HG03575 (cell line): ENCODE measurements around the gene KRTAP4-2.
"Not testable (repeated sequence)": the region's sequence is repeated elsewhere in the genome, so short reads cannot be mapped to it uniquely, and the experiment has no call there.

Experiments
- ATAC-seq: cut with Tn5 transposase; IDR thresholded peaks from one replicate; pipeline ENCODE4 v1.9.1; 2021; ENCODE audit not compliant: unreplicated experiment, insufficient number of reproducible peaks, low FRiP score; ENCODE audit errors: extremely low read depth

Gene KRTAP4-2

DNA sequence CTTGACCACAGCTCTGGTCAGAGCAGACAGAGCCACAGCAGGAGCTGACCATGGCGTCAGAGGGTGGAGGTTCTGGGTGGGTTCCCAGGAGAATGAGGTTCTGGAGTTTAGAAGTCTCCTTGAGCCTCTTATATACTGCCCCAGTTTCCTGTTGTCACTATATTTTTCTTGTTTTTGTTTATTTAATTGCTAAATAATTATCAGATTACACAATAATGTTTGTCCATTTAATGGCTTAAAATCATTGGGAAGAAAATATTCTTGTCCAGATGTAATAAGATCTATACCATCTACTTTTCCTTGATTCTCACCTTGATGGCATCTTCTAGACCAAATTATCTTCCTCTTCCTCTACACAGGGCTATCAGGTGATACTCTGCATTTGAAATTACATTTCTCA lies 9.9 kb downstream of the KRTAP4-2 start, which contains the start of gene KRTAP4-3:
TSS of gene KRTAP4-3 (minus strand) at position 101 of the 400 bp plus-strand sequence. CDS start at position 52, 49 bp downstream.
- ATAC-seq = no peak

DNA sequence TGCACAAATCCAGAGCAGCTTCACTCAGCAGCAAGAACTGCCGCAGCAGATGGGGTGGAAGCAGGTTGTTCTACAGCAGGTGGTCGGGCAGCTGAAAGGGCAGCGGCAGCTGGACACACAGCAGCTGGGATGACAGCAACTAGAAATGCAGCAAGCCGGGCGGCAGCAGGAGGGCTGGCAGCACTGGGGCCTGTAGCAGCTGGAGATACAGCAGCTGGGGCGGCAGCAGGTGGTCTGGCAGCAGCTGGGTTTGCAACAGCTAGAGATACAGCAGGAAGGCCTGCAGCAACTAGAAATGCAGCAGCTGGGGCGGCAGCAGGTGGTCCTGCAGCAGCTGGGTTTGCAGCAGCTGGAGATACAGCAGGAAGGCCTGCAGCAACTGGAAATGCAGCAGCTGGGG lies 10.5 kb downstream of the KRTAP4-2 start:
- no peak for ATAC-seq

DNA sequence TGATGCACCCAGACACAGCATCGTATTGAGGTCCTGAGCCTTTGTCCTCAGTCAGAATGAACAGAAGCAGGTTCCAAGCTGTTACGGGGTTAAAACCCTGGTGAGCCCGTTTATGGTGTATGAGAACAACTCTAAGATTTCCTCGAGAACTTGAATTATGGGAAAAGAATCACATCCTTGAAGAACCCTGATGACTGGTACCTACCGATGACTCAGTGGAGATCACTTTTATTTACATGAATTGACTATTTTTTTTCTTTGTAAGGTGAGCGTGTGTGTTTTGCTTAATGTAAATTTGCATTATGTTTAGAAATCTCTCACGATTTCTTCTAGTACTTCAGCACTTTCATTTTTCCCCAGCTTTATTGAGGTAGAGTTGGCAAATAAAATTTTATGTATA lies 14.2 kb downstream of the KRTAP4-2 start:
- no peak for ATAC-seq

DNA sequence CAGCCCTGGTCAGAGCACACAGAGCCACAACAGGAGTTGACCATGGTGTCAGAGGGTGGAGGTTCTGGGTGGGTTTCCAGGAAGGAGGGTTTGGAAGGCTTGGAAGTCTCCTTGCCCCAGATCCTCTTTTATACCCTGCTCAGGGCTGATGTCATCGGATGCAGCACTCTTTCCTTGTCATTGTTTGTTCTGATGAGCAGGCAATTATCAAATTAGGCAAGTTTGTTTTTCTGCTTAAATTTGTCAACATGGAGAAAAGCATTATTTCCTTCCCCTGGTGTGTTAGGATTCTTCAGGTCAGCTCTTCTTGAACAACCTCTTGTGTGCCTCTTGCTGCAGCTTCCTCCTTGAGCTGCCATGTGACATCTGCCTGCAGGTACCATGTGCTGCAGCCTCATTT lies 17.4 kb downstream of the KRTAP4-2 start, which contains the start of gene KRTAP4-4:
TSS of gene KRTAP4-4 (minus strand) at position 101 of the 400 bp plus-strand sequence. CDS start at position 44, 57 bp downstream.
- no peak for ATAC-seq

DNA sequence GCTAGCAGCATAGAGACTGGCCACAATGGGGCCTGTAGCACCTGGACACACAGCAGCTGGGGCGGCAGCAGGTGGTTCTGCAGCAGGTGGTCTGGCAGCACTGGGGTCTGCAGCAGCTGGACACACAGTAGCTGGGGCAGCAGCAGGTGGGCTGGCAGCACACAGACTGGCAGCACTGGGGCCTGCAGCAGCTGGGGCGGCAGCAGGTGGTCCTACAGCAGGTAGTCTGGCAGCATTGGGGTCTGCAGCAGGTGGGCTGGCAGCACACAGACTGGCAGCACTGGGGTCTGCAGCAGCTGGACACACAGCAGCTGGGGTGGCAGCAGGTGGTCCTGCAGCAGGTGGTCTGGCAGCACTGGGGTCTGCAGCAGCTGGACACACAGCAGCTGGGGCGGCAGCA lies 17.8 kb downstream of the KRTAP4-2 start:
- not testable (repeated sequence) for ATAC-seq

DNA sequence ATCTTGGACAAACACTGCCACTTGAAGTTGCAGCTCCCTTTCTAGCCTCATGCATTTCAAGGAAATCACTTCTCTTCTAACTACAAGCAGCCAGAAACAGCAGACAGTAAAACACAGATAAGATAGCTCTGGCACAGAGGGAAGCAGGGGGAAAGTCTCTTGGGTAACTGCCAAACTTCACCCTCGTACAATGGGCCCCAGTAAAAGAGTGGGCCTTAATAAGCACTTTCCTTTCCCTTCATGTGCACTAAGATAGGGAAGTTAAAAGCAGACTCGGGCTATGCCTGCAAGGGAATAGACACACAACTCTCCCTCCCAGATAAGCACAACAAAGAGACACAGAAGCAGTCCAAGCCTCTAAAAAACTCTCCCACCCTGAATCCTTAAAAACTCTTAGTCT lies 24.2 kb downstream of the KRTAP4-2 start:
- no peak for ATAC-seq

DNA sequence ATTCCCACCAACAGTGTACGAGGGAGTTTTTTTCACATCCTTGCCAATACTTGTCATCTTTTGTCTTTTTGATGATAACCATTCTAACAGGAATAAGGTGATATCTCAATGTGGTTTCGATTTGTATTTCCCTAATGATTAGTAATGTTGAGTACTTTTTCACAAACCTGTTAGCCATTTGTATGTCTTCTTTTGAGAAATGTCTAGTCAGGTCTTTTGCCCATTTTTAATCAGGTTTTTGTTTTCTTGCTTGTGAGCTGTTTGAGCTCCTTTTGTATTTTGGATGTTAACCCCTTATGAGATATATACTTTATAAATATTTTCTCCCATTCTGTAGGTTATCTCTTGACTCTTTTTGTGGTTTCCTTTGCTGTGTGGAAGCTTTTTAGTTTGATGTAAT lies 26.5 kb downstream of the KRTAP4-2 start:
- ATAC-seq = no peak

DNA sequence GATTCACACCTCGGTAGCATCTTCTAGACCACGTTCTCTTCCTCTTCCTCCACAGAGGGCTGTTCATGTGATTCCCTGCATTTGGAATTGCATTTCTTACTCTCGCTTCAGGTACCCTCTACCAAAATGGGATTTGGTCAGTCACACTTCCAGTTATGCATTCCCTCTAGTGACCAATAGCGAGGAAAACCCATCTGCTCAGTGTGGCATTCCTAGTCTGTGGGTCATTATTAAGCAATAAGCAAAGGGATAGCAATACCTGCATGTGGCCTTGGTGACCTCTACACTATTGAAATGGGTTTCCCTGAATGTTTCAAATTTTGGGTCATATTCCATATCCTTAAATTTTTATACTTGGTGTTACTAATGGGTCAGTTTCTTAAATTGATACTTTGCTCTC lies 28.0 kb downstream of the KRTAP4-2 start:
- ATAC-seq = no peak

DNA sequence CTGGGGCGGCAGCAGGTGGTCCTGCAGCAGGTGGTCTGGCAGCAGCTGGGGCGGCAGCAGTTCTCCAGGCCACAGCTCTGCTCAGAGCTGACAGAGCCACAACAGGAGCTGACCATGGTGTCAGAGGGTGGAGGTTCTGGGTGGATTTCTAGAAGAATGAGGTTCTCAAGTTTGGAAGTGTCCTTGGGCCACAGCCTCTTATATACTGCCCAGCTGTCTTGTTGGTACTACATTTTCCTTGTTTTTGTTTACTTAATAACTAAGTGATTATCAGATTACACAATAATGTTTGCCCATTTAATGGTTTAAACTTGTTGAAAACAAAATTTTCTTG lies 28.4 kb downstream of the KRTAP4-2 start, which contains the start of gene KRTAP4-5:
TSS of gene KRTAP4-5 (minus strand) at position 174 of the 334 bp plus-strand sequence. CDS start at position 116, 58 bp downstream.
- no peak for ATAC-seq

DNA sequence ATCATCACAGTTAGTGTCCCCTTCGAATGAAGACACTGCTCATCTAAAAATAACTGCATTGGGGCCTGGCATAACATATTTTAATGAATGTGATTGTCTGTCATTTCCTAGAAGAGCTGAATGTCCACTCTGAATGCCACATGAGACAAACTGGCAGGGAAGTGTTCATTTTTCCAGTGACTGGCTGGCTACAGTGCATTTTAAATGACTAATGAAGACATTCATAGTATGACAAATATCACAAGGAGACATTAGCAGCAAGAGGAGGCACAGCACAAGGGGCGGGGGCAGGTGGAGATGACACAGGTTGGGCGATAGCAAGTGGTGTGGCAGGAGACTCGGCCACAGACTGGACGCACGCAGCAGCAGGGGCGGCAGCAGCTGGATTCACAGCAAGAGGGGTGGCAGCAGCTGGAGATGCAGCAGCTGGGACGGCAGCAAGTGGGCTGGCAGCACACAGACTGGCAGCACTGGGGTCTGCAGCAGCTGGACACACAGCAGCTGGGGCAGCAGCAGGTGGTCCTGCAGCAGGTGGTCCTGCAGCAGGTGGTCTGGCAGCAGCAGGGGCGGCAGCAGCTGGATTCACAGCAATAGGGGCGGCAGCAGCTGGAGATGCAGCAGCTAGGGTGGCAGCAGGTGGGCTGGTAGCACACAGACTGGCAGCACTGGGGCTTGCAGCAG lies 28.9 kb downstream of the KRTAP4-2 start:
- ATAC-seq = not testable (repeated sequence)

DNA sequence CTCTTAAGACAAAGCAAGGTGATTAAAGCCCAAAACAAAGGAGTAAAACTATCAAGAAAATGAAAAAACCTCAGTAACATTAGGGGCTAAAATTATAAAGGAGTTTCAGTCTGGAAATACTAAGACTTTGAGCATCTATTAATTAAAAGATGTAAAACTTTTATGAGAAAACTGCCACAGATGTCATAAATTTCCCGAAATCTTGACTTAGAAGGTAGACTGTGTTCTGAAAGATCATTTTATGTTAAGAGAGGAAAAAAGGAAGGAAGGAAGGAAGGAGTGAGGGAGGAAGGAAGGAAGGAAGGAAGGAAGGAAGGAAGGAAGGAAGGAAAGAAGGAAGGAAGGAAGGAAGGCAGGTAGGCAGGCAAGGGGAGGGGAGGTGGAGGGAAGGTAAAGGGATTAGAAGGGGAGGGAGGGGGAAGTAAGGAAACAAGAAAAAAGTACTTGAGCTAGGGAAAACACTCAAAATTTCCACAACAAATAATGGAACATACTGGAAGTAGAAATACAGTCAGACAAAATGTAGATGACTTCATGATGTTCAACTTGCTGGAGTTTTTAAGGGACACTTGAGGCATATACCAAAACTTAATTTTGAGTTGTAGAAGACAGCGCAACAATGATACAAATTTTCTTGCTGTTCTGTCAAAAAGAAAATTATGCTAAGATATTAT lies 30.4 kb downstream of the KRTAP4-2 start:
- no peak for ATAC-seq

DNA sequence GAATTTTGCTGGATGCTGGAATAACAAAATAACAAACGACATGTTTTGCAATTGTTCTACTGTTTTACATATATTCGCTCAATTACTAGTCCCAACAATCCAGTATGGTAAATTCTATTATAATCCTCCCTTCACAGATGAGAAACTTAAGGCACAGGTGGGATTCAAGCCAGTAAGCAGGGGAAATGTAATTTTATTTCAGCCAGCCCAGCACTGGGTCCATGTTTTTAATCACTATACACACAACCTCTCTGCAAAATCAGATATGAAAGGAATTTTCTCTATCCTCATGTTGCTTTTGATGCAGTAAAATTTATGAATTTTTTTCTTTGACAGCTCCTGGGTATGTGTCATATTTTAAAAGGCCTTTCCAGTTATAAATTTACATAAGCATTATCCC lies 32.8 kb downstream of the KRTAP4-2 start:
- no peak for ATAC-seq

DNA sequence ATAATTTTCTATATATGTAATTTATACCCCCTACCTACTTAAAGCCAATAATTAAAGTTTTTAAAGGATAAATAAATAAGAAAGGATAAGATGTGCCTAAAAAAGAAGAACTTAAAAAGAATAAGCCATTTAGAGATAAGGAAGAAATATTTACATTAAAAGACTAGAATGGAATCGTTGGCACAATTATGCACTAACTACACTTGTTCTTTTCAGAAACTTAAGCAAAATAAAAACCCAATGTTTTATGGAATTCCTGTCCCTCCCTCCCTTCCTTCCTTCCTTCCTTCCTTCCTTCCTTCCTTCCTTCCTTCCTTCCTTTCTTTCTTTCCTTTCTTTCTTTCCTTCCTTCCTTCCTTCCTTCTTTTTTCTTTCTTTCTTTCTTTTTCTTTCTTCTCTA lies 33.2 kb downstream of the KRTAP4-2 start:
- ATAC-seq = no peak

DNA sequence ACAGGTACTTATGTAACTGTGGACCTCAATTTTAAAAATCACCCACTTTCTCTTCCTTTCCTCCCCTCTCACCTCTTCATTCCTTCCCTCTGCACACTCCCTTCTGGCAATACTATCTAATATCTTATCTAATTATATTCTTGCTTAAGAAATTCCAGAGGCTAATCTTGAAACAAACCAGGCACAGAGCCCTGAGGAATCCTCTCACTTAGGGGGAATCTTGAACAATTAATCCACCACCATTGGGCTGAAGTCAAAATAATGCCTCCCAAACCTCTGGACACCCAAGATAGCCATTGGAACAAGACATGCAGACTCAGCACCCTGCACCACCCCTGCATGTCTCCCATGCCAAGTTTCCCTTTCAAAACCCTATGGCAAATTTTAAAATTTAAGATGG lies 36.7 kb downstream of the KRTAP4-2 start:
- ATAC-seq = no peak

DNA sequence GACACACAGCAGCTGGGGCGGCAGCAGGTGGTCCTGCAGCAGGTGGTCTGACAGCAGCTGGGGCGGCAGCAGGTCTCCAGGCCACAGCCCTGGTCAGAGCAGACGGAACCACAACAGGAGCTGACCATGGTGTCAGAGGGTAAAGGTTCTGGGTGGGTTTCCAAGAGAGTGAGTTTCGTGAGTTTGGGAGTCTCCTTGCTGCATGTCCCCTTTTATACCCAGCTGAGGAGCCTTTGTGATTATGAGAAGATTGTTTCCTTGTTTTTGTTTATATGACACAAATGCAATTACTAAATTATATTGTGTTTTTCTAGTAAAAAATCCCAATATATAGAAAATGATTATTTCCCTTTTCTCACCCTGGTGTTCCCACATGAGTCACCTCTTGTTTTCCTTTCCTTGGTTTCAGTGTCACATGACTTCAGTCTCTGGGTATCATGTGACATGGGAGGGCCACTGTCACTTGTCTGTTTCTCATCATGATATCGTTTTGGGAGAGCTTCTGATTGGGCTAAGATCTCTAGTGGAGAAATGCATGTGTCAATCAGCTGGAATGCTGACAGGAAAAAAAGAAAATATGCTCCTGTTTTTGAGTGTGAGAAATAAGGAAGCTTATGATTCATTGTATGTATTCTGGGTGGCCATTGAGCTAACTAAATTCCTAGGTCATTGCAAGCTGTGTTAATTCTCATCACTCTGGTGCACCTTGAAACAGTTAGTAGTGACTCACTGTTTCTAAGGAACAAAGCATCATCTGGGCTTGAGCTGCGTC lies 37.5 kb downstream of the KRTAP4-2 start, which contains the start of gene KRTAP4-6:
TSS of gene KRTAP4-6 (minus strand) at position 185 of the 772 bp plus-strand sequence. CDS start at position 128, 57 bp downstream.
- ATAC-seq = no peak

DNA sequence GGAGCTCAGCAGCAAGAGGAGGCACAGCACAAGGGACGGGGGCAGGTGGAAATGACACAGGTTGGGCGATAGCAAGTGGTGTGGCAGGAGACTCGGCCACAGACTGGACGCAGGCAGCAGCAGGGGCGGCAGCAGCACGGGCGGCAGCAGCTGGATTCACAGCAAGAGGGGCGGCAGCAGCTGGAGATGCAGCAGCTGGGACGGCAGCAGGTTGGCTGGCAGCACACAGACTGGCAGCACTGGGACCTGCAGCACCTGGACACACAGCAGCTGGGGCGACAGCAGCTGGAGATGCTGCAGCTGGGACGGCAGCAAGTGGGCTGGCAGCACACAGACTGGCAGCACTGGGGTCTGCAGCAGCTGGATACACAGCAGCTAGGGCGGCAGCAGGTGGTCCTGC lies 38.2 kb downstream of the KRTAP4-2 start:
- ATAC-seq = not testable (repeated sequence)

DNA sequence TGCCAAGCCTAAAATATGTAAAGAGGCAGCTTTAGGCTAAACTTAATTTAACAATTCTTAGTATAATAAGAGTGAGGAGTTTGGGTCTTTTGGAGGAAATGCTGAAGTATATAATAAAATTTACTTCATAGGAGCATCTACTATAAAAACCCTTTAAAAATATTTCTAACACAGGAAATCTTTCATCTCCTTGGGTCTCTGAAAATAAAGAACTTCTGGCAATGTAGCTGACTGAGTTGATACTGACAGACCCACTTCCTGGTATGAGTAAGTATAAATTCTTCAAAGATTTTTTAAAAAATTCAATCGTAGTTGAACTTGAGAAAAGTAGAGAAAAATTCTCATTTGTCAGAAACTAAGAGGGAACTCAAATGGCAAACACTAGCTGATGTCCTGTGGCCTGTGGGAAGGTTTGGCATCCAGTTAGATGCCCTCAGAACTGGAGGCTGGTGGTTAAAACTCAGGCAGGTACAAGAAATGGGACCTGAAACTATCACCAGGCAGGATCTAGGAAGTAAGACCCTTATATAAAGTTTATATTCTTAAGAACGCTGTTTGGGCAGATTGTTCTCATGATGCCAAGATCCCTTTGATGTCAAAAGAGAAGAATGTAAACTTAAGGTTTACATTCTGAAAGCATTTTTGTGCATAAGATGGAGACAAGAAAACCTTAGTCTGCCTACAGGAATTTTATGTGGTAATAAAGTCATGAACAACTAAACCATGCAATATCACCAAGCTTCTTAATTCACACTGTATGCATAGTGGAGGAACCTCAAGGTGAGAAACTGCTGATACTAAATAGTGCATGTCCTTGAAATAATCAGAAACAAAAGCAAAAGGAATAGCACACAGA lies 43.9 kb downstream of the KRTAP4-2 start:
- ATAC-seq = no peak

DNA sequence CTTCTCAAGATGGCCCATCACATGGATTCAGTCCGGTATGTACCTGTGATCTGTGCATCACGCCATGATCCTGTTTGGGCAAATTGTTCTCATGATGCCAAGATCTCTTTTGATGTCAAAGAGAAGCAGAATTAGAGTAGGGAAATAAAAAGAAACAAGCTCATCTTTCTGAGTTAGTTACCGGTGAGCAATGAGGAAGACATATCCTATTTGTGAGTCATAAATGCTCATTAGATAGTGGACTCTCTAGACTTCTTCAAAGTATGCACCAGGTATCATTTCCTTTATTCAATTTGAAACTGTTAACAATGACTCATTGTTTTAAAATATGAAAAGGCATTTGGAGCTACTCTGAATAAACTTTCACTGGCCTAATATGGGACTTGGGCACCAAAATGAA lies 46.0 kb downstream of the KRTAP4-2 start:
- no peak for ATAC-seq
